Neural progenitor cell (in vitro differentiated cells): ENCODE results near the gene BAAT.

Source experiments
- CTCF ChIP-seq: fragments of 200-600 bp; sonication (generic); IDR thresholded peaks from 2 replicates; pipeline ENCODE4 v1.5.1; 2017; ENCODE audit warnings: antibody characterized with exemption, mild to moderate bottlenecking
- EZH2phosphoT487 ChIP-seq: fragments of 200-600 bp; sonication (generic); IDR thresholded peaks from 2 replicates; pipeline ENCODE4 v1.6.1; 2017; ENCODE audit warnings: antibody characterized with exemption

GRCh38 chr9:101326035-101326434 lies 58.8 kb downstream of the BAAT start:
- TF ChIP-seq EZH2phosphoT487, result no peak
- TF ChIP-seq CTCF, result no peak
